GM19351 (cell line): ENCODE data around the gene MCRS1.
A peak's percentile ranks its signal among the peaks of the same experiment; 100 is the strongest.
"Not testable (repeated sequence)": the region's sequence is repeated elsewhere in the genome, so short reads cannot be mapped to it uniquely, and the experiment has no call there.

Source experiments
- ATAC-seq: cut with Tn5 transposase; IDR thresholded peaks from one replicate; pipeline ENCODE4 v1.9.1; 2021; ENCODE audit warnings: mild to moderate bottlenecking, moderate library complexity; ENCODE audit not compliant: unreplicated experiment

MCRS1 gene, protein sequence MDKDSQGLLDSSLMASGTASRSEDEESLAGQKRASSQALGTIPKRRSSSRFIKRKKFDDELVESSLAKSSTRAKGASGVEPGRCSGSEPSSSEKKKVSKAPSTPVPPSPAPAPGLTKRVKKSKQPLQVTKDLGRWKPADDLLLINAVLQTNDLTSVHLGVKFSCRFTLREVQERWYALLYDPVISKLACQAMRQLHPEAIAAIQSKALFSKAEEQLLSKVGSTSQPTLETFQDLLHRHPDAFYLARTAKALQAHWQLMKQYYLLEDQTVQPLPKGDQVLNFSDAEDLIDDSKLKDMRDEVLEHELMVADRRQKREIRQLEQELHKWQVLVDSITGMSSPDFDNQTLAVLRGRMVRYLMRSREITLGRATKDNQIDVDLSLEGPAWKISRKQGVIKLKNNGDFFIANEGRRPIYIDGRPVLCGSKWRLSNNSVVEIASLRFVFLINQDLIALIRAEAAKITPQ

GRCh38 chr12:49567611-49568441 is at the start of gene MCRS1:
TSS of gene MCRS1 (minus strand) at chr12:49568142. CDS start at chr12:49566731, 1,411 bp downstream.
- peak; percentile 85 for ATAC-seq

- no peak for ATAC-seq
Observed at GRCh38 chr12:49616533-49617219, 48.7 kb upstream of the MCRS1 start.

DNA sequence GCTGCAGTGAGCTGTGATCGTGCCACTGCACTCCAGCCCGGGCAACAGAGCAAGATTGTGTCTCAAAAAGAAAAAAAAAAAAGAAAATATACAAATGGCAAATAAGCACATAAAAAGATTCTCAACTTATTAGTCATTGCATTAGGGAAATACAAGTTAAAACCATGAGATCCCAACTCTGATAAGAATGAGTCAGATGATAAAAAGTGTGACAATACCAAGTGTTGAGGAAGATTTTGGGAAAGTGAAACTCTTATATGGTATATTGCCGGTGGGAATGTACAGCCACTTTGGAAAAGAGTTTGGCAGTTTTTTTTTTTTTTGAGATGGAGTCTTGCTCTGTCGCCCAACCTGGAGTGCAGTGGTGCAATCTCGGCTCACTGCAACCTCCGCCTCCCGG is 47.8 kb upstream of the MCRS1 start:
- ATAC-seq, result no peak

DNA sequence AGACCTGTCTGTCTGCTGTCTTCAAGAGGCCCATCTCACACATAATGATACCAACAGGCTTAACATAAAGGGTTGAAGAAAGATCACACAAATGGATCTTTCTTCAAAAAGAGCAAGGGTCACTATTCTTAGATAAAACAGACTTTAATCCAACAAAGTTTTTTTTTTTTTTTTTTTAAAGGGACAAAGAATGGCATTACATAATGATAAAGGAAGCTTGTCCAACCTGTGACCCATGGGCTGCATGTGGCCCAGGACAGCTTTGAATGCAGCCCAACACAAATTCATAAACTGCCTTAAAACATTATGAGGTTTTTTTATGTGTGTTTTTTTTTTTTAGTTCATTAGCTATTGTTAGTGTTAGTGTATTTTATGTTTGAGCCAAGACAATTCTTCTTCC is 44.3 kb upstream of the MCRS1 start:
- ATAC-seq, result no peak

DNA sequence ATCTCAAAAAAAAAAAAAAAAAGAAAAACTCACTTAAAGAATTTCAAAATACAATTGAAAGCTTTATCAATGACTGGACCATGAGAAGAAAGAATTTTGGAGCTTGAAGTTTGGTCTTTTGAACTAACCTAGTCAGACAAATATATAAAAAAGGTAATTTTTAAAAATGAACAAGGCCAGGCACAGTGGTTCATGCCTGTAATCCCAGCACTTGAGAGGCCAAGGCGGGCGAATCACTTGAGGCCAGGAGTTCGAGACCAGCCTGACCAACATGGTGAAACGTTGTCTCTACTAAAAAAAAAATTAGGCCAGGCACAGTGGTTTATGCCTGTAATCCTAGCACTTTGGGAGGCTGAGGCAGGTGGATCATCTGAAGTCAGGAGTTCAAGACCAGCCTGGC is 42.8 kb upstream of the MCRS1 start:
- ATAC-seq, result not testable (repeated sequence)

DNA sequence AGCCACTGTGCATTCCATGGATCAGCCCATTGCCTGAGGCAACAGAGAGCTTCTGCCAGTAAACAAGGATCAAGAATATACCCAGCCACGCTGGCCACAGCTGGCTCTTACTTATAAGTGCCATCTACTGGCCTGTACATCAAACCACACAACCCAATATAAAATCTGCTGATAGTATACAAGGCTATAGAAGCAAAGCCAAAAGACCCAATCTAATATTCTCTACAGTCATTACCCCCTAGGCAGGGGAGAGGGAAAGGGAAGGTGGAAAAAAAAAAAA is 41.9 kb upstream of the MCRS1 start:
- ATAC-seq, result no peak

GRCh38 chr12:49609059-49609874 is 41.3 kb upstream of the MCRS1 start:
- no peak for ATAC-seq

- ATAC-seq, result not testable (repeated sequence)
Observed at GRCh38 chr12:49605539-49605938, 37.6 kb upstream of the MCRS1 start, which contains the start of gene FAM186B. TSS of gene FAM186B (minus strand) at chr12:49605639. CDS start at chr12:49605477, 162 bp downstream.

- no peak for ATAC-seq
Observed at GRCh38 chr12:49604856-49605255, 36.9 kb upstream of the MCRS1 start.

DNA sequence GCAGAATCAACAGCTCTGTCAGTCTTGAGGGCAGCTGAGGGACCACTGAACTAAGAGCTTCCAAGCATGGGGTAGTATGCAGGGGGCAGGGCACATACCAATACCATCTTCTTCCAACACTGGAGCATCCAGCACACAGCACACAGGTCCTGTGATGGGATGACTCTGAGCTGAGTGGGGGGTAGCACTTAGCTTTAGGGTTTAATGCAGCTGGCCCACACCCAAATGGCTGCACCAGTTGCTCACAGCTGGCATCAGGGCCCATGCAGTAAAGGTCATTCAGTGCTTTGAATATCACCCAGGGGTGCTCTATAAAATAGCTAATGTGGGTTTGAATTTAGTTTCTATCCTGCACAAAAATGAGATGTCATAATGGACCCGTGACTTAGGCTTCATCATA is 35.8 kb upstream of the MCRS1 start:
- no peak for ATAC-seq

DNA sequence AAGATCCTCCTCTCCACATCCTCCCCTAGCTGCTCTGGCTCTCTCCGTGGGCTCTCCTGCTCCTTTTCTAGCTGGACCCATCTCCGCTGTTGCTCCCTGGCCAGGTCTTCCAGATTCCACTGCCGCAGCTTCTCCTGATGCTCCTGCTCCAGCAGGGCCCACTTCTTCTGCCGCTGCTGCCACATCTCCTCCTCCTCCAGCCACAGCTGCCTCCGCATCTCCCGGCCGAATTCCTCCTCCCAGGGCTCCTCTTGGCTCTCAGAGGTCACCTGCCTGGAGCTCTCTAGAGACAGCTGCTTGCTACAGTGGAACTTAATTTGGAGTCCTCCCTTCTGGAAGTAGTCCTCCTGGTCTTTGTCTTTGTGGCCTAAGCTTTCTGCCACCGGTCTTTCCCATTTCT is 32.0 kb upstream of the MCRS1 start:
- no peak for ATAC-seq

DNA sequence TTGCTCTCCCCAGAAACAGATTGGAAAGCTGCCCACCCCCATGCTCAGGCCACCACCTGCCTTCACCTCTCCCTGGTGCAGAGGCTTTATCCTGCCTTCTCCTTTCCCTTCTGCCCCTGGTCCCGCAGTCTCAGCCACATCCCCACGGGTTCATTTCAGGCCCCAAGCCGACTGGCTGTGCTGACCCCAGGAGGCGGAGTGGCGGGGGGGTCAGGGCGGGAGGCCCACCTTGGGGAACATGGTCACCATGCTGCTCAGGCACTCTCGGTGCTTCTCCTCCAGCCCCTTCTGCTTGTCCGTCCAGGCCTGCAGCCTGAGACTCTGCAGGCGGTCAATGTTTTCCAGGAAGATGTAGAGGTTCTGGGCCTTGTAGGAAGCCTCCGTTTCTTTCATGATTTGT is 30.6 kb upstream of the MCRS1 start:
- ATAC-seq, result no peak

- no peak for ATAC-seq
Observed at GRCh38 chr12:49588721-49589516, 21.0 kb upstream of the MCRS1 start.

GRCh38 chr12:49588281-49588680 is 20.3 kb upstream of the MCRS1 start:
- ATAC-seq, result no peak

DNA sequence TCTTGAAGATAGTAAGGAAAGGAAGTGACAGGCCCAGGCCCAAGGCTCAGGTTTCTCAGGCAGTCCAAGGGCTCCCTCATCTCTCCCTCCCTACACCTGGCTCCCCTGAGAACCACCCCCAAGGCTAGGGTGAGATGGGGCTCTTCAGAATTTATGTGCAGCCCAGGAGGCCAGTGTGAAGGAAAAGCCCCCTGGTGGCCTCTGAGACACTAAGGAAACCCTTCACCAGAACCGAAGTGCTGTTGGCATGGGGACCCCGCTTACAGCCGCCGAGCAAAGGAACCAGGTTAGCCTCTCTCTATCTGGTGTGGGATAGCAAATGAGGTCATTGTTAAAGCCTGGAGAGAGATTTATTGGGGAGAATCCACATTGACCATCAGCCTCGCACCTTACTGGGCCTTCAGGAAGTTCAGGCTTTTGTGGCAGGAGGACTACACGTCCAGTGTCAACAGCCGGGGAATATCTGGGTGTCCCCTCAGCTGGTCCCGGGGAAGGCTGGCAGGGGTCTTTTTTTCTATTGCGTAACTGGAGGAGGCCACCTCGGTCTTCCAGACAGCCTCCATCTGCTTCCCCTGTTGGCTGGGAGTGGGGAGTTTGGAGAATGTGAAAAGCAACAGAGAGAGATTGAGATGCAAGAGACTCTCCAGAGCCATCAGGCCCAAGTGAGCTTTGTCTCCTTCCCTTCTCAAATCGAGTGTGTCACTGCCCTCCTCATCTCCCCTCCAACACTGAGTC is 19.4 kb upstream of the MCRS1 start:
- ATAC-seq, result no peak

GRCh38 chr12:49585477-49586459 is 17.8 kb upstream of the MCRS1 start:
- no peak for ATAC-seq

DNA sequence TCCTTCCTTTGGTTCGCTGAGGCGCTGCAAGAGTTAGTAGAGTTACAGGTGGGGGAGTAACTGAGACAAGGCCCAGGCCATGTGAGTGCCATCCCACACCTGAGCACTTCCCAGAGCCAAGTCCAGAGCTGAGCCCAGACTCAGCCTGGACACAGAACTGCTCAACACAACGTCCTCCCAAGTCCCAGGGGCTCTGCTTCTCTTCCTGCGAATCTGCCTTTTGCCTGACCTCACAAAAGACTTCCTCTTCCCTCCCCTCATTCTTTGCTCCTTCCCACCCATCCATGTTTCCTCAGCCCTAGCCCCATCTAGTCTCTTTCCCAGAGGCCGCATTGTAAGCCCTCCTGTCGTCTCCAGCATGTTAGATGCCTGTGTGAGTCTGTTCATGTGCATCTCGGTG is 16.6 kb upstream of the MCRS1 start:
- ATAC-seq, result no peak
